Measurements from ENCODE around the gene LBH.
A peak's percentile ranks its signal among the peaks of the same experiment; 100 is the strongest.

DNA sequence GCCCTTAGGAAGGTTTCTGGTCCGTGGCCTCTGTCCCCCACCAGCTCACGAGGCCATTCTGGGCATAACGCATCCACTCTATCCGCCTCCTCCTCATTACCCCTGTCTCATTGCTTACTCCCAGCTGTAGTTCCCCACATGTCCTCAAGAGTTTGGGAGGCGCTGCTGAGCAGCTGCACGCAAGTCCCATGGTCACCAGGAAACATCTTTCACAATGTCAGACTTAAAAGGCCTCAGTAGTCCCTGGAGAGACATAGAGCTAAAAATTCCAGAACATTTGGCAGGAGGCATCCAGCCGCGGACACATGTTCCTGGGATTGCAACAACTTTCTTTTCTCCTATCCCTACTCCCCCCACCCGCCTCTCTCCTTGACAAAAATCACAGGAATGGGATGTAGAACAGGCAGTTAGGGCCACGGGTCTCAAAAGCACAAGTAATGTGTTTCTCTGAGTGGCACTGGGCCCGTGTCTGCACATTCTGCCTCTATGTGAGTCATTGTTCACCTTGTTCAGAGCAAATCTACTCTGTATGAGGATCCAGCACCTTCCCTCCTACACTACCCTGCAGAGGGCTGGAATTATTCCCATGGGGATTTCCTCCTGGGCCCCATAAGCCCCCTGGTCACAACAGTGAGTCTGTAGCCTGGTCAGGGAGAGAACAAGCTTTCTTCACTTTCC is 8.1 kb downstream of the LBH start:
- TF ChIP-seq, protein P1, sequence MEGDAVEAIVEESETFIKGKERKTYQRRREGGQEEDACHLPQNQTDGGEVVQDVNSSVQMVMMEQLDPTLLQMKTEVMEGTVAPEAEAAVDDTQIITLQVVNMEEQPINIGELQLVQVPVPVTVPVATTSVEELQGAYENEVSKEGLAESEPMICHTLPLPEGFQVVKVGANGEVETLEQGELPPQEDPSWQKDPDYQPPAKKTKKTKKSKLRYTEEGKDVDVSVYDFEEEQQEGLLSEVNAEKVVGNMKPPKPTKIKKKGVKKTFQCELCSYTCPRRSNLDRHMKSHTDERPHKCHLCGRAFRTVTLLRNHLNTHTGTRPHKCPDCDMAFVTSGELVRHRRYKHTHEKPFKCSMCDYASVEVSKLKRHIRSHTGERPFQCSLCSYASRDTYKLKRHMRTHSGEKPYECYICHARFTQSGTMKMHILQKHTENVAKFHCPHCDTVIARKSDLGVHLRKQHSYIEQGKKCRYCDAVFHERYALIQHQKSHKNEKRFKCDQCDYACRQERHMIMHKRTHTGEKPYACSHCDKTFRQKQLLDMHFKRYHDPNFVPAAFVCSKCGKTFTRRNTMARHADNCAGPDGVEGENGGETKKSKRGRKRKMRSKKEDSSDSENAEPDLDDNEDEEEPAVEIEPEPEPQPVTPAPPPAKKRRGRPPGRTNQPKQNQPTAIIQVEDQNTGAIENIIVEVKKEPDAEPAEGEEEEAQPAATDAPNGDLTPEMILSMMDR (IDR thresholded peaks at IDR 0.05 in 2 of 3, conservative IDR thresholded peaks at IDR 0.05 in 1 of 3; ENCODE audit: borderline replicate concordance in 1 of 3, insufficient read depth in 1 of 3, low read depth in 2 of 3, low read length in 2 of 3): peak; percentile 50 to 99 (median 97); a peak in 5 of 6 replicates
- TF ChIP-seq, protein P2, sequence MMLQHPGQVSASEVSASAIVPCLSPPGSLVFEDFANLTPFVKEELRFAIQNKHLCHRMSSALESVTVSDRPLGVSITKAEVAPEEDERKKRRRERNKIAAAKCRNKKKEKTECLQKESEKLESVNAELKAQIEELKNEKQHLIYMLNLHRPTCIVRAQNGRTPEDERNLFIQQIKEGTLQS (IDR thresholded peaks at IDR 0.05): no peak
- TF ChIP-seq POLR2AphosphoS5 (IDR thresholded peaks at IDR 0.05; ENCODE audit: low read depth, low read length): no peak
- no peak for TF ChIP-seq YY1 (IDR thresholded peaks at IDR 0.05; ENCODE audit: extremely low read depth, insufficient replicate concordance, low read depth, low read length)
- TF ChIP-seq ZNF274 (IDR thresholded peaks at IDR 0.05; ENCODE audit: low read depth, low read length): no peak
- peak; percentile 67 for TF ChIP-seq RAD21 (IDR thresholded peaks at IDR 0.05; ENCODE audit: low read depth)
- TF ChIP-seq POLR2A (IDR thresholded peaks at IDR 0.05; ENCODE audit: borderline replicate concordance, extremely low read depth, insufficient read depth, insufficient read length): no peak
- TF ChIP-seq, protein P3, sequence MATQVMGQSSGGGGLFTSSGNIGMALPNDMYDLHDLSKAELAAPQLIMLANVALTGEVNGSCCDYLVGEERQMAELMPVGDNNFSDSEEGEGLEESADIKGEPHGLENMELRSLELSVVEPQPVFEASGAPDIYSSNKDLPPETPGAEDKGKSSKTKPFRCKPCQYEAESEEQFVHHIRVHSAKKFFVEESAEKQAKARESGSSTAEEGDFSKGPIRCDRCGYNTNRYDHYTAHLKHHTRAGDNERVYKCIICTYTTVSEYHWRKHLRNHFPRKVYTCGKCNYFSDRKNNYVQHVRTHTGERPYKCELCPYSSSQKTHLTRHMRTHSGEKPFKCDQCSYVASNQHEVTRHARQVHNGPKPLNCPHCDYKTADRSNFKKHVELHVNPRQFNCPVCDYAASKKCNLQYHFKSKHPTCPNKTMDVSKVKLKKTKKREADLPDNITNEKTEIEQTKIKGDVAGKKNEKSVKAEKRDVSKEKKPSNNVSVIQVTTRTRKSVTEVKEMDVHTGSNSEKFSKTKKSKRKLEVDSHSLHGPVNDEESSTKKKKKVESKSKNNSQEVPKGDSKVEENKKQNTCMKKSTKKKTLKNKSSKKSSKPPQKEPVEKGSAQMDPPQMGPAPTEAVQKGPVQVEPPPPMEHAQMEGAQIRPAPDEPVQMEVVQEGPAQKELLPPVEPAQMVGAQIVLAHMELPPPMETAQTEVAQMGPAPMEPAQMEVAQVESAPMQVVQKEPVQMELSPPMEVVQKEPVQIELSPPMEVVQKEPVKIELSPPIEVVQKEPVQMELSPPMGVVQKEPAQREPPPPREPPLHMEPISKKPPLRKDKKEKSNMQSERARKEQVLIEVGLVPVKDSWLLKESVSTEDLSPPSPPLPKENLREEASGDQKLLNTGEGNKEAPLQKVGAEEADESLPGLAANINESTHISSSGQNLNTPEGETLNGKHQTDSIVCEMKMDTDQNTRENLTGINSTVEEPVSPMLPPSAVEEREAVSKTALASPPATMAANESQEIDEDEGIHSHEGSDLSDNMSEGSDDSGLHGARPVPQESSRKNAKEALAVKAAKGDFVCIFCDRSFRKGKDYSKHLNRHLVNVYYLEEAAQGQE (IDR thresholded peaks at IDR 0.05; ENCODE audit: low read depth): no peak
